ENCODE measurements around the gene SASH1.

The SASH1 gene

DNA sequence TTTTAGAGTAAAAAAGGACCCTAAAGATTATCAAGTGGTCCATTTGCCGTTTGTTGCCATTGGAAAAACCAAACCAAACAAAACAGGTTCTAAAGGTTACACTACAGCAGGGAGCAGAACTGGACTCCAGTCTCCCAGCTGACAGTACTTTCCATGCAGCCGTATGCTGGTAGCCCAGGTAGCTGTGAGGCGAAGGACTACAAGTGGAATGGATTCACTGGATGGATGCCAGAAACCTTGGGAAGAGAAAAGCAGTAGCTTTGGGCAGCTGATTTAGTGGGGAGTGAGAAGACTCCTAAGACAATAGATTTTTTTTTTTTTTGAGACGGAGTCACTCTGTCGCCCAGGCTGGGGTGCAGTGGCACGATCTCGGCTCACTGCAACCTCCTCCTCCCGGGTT is 88.3 kb downstream of the SASH1 start:
- in situ Hi-C loops (cut with MboI; ENCODE audit: low sequenced_read_pairs): no loop called here

DNA sequence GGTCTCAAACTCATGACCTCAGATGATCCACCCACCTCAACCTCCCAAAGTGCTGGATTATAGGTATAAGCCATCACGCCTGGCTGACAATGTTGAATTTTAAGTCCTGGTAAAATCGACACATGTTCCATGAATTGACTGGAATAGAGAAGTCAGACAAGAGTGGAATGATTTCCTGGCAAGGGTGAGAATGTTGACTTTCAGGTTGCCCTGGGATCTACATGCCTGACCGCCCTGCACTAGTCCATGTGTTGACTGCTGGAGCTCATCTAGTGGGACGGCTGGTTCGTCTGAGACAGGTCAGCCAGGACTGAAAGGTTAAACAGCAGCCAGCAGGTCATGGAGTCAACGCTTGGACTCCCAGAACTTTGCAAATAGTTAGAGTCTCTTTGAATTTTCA is 88.8 kb downstream of the SASH1 start:
- in situ Hi-C loops (cut with MboI; ENCODE audit: low sequenced_read_pairs): no loop called here

DNA sequence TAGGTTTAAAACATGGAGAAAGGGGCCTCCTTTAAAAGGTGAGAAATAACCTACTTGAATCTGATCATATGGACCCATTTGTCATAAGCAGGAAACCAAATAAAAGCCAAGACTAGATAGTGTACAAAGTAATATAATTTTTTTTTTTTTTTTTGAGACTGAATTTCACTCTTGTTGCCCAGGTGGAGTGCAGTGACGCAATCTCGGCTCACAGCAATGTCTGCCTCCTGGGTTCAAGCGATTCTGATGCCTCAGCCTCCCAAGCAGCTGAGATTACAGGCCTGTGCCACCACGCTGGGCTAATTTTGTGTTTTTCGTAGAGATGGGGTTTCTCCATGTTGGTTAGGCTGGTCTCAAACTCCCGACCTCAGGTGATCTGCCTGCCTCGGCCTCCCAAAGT is 89.2 kb downstream of the SASH1 start:
- in situ Hi-C loops (cut with MboI; ENCODE audit: low sequenced_read_pairs): no loop called here

DNA sequence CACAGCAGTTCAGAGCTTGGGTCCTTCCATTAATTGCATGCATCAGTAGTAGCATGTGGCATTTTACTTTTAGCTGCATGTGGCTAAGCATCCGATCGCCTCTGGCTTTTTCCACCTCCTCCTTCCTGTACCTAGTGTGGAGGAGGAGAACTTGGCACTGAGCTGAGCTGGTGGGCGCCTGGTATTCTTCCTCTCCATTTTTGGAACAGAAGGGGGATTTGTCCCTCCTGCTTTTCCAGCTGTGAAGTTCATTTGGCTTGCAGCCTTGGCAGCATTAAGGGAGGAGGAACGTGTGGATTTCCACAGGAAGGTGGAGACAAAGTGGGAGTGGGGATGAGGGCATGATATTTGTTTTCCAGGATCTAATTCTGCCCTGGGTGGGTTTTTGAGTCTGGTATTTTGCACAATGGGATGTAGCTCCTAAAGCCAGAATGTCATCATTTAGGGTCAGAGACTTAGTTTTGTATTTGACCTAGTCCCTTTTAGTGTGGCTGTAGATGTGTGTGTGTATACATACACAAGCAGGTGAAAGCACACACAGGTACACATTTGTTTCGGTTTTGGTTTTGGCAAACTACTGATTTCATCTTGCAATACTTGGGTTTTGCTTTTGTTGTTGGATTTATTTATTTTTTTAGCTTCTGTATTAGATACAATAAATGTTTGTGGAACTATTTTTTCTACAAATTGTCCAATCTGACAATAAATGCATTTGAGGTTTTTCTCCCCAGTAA is 90.0 kb downstream of the SASH1 start:
- in situ Hi-C loops (cut with MboI; ENCODE audit: low sequenced_read_pairs): no loop called here

DNA sequence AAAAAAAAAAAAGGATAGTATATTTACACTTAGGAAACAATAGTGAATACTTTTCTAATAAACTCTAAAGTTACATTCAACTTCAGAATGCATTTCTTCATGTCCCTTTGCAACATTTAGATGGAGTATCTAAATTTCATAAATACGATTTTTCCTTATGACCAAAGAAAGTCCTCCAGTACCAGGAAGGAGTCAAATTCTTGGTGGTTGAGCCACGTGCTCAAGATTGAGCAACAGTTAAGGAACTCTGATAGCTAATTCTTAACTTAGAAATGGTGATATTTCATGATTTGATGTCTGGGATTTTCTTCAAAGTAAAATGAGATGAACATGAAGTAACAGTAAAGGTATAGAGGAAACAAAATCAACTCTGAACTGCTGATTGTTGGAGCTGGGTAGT is 92.7 kb downstream of the SASH1 start:
- in situ Hi-C loops (cut with MboI; ENCODE audit: low sequenced_read_pairs): no loop called here

DNA sequence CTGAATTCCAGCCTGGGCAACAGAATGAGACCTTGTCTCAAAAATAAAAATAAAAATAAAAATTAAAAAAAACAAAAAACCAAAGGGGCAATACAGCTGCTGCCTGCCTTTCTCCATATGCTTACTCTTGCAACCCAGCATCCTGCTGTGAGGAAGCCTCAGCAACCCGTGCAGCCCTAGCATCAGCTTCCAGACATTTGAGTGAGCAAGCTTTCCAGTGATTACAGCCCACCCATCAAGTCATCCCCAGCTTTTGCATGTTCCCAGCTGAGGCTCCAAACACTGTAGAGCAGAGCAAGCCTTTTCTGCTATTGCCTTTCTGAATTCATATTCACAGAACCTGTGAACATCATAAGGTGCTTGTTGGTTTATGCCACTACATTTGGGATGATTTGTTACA is 93.8 kb downstream of the SASH1 start:
- in situ Hi-C loops (cut with MboI; ENCODE audit: low sequenced_read_pairs): no loop called here

DNA sequence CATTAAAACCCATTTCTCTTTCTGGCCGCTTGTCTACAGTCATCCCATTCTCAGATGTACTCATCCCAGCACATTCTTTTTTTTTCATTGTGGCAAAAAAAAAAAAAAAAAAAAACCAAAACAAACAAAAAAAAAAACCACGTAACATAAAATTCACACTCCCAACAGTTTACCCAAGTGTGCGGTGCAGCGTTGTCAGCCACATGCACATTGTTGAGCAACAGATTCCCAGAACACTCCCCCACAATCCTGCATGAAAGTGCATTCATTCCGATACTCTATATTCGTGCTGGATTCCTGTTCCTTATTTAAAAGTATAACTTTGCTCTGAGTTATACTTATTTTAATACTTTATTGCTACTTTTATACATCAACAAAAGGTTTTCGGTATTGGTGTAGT is 96.0 kb downstream of the SASH1 start:
- in situ Hi-C loops (cut with MboI; ENCODE audit: low sequenced_read_pairs): no loop called here

DNA sequence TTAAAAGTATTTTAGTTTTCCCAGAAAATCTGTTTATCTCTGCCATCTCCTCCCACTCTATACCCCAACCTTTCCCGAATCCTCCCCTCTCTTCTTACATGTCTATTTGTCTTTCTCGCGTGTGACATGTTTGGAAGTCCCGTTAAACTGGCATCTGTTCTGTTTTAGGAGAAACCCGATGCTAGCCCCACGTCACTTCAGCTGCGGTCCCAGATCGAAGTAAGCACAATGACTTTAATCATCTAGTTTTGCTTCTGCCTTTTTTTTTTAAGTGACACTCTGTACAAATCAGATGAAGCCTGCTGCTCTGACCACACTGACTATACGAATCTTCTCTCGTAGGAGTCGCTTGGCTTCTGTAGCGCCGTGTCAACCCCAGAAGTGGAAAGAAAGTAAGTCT is 97.4 kb downstream of the SASH1 start:
- in situ Hi-C loops (cut with MboI; ENCODE audit: low sequenced_read_pairs): no loop called here

DNA sequence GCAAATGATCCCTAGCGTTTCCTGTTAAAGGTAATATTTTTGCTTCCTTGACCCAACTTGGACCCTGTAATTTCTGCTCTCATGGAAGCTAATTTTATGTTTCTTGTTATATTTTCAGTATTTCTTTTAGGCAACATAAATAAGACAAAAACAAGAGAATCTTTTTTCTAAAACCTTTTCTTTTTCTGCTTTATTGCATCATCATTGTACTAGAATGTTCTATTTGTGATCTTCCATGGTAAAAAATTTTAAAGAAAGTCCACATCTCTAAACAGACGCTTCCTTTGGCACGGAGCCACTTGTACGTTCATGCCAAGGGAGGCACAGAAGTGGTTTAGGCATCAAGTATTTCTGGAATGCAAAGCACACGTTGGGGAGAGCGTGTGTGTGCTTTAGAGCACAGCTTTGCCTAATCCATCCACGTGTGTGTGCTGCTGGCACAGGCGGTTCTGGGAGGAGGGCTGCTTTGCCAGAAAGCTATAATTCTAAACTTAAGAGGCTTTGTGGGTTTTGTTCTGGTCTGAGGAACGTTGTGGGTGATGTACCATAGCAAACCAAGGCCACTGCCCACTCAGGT is 98.3 kb downstream of the SASH1 start:
- in situ Hi-C loops (cut with MboI; ENCODE audit: low sequenced_read_pairs): no loop called here

DNA sequence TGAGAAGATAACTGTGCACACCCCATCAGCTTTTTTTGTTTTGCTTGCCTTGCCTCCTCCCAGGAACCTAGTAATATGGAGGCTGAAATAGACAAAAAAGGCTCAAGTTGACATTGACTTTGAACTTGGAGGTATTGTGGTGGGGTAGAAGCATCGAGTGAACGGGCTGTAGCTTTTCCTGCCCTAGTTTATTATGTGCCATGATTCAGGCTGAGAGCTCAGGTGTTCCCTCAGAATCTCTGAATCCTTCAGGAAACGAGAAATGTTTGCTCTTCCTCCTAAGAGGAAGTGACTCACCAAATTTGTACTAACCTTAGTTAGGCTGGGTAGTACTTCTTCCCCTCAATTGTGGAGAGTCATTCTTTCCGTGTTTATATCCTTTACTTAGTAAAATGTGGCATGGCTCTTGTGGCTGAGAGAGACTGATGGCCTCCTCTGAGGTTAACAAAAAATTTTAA is 98.8 kb downstream of the SASH1 start:
- in situ Hi-C loops (cut with MboI; ENCODE audit: low sequenced_read_pairs): no loop called here

DNA sequence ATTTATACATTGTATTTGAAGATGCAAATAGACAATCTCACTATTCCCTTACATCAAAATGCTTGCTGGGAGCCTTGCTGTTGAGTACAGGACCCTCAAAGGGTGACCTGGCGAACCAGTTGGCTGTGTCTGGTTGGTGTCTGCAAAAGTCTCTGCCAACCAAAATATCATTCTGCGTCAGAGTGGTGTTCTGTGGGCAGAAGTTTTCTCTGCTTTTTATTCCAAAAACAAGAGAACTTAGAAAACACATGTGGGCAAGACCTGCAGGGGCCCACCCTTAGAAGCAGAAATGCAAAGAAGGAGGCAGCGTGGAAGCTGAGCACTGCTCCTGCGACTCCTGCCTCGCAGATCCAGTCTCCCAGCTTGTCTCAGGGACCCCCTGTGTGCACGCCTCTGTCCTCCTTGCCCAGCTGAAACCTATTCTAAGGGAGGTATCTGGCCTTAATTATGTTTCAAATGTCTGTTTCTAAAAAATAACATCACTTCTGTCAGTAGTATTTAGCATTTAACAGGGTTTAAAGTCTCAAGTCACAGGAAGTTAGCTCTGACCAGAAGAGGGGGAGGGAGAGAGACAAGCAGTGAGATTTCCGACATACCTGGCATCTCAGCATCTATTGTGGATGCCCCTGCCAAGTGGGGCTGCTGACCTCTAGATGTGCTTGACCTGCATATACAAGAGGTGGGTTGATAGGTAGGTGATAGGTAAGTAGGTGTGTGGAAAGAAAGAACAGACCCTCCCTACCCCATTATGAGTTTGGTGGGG is 101.3 kb downstream of the SASH1 start:
- in situ Hi-C loops (cut with MboI; ENCODE audit: low sequenced_read_pairs): no loop called here

DNA sequence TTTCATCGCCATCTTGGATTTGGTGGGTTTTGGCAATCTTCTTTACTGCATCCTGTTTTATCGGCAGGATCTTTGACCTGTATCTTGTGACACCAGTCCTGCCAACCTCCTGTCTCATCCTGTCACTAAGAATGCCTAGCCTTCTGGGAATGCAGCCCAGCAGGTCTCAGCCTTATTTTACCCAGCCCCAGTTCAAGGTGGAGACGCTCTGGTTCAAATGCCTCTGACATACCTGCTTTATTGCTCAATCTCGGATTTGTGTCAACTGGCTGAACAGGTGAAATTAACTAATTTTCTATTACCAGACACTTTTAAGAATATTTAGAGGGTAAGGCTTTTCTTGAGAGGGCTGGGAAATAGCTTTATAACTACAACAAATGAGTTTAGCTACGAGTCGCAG is 102.5 kb downstream of the SASH1 start:
- in situ Hi-C loops (cut with MboI; ENCODE audit: low sequenced_read_pairs): no loop called here

DNA sequence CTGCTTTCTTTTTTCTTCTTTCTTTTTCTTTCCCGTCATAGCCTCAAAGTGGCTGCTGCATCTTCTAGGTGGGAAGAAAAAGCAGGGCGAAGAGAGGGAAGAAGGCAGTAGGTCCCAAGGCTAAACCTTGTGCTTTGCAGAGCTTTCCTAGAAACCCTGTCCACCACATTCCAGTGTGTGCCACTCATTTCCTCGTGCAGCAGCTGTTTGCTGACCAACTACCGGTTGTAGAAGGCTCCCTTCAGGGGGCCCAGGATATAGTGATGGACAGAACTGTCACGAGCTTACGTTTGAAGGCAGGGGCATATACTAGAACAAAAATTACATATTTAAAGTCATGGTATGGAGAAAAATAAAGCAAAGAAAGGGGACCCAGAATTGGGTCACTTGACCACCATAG is 103.0 kb downstream of the SASH1 start:
- in situ Hi-C loops (cut with MboI; ENCODE audit: low sequenced_read_pairs): no loop called here

DNA sequence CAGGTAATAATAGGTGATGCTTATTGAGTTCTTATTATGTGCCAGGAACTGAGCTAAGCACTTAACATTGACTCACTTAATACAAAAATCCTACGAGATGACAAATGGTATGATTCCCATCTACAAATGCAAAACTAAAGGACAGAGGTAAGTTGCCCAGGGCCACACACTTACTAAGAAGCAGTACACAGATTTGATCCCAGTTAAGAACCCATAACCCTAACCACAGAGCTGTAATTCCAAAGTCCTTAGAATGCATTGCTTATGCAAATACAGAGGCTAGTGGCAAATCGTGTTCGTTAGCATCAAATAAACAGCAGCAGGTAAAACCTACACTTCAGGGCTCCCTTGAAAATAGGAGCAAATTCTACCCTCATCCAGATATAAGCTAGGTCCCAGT is 104.0 kb downstream of the SASH1 start:
- in situ Hi-C loops (cut with MboI; ENCODE audit: low sequenced_read_pairs): no loop called here

DNA sequence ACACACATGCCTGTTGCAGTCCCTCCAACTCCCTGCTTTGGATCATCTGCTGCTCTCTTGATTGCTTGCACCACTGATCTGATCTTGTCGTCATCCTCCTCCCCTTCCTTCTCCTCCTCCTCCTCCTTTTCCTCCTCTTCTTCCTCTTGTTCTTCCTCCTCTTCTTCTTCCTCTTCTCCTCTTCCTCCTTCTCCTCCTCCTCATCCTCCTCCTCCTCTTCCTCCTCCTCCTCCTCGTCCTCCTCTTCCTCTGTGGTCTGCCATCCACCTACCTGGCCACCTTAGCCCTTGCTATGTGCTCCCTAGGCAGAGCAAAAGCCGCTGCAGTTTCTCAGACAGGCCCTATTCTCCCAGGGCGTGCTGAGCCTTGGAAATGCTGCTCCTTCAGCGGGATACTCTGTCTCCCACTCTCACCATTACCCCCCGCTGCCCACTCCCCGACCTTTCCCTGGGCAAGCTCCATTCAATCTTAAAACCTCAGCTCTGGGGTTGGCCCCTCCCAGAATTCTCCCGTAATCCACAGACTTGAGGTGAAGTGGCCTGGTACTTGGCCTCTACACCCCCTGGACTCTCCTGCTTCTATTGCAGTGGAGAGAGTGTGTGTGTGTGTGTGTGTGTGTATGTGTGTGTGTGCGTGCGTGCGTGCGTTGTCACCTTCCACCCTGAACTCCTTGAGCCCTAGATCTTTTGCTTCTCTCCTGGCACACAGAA is 105.0 kb downstream of the SASH1 start:
- in situ Hi-C loops (cut with MboI; ENCODE audit: low sequenced_read_pairs): no loop called here

DNA sequence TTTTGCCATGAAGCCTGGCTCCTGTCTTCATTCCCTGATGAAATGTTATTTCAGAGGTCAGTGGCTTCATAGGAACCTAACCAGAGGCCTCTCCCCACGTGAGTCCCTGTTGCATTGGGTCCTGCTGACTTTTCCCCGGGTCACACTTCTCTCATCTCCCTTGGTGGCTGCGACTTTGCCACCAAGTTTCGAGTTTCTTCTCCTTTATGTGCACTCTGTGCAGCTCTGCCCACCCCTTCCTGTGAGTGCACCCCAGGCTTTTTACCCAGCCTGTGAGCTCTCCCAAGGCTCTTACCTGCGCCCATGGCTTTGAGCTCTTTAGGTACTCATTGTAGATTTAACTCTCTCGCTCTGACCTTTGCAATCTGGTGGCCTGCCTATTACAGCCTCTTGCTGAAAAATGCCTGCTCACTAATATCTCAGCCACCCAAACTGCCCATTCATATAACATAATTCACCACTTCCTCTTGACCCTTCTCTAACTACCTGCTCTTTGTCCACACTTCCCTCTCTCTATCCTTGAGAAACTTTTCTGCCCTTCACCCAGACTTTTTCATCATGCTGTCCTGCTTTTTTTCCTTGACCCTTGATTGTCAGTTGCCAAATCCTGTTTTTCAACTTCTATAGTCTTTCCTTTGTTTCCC is 105.9 kb downstream of the SASH1 start:
- in situ Hi-C loops (cut with MboI; ENCODE audit: low sequenced_read_pairs): no loop called here

DNA sequence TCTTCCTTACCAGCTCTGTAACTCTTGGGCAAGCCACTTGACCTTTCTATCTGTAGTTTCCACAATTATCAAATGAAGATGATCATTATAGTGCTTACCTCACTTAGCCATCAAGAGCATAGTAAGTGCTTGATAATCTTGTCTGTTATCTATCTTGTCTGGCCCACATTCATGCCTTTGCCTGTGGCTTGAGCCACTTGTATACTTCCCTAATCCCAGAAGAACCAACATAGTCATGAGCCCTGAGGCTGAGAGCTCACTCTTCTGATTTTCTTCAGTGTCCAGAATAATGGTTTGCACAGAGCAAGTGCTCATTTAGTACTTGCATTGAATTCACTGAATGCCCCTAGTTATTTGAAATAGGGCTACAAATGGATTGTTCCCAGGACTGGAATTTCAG is 108.2 kb downstream of the SASH1 start:
- in situ Hi-C loops (cut with MboI; ENCODE audit: low sequenced_read_pairs): no loop called here

DNA sequence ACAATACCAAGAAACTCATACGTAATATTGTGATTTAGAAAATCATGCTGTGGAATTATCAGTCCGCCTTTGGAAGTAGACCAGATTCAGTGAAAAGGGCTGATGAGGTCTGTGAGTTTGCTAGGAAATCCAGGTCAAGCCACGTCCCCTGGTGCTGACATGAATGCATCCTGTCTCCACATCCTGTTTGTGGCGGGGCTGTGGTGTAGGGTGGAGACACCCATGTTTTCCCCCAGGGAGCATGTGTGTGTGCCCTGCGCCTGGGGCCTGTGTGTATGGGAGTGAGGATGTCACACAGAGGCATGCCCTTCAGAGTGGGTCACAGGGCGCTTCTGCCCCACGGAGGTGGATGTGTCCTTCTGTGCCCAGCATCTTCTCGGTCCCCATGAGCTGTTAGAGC is 109.1 kb downstream of the SASH1 start:
- in situ Hi-C loops (cut with MboI; ENCODE audit: low sequenced_read_pairs): no loop called here

DNA sequence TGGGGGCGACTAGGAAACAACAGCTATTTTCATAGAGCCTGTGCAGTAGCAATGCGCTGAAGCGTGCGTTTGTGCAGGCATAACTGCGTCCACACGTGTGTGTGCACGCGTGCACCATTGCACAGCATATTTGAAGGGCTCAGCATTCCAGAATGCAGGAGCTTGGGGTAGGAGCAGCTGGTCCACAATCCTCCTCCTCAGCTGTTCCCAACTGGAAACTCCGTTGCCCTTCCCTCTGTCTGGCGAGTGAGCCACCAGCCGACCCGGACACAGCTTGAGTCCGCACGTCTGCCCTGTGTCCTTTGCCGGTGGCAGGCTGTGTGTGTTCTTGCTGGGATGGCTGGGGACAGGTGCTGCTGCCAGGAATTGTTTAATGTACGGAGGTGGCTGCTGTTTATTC is 110.2 kb downstream of the SASH1 start:
- in situ Hi-C loops (cut with MboI; ENCODE audit: low sequenced_read_pairs): no loop called here

DNA sequence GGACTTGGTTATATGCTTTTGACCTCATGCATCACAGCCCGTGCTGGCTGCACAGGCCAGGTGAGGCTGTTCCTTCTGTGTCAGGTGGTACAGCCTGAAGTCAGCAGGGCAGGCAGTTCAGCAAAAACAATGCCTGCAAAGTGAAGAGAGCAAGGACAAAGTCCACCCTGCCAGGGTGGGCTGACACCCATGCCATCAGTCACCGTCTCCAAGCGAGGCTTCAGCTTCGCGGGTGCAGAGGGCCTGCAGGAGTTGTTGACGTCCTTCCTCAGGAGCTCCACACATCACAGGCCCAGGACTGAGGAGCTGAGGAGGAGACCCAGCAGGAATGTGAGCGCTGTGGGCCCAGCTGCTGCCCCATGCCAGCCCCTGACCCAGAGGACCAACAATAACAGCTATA is 111.3 kb downstream of the SASH1 start:
- in situ Hi-C loops (cut with MboI; ENCODE audit: low sequenced_read_pairs): no loop called here

DNA sequence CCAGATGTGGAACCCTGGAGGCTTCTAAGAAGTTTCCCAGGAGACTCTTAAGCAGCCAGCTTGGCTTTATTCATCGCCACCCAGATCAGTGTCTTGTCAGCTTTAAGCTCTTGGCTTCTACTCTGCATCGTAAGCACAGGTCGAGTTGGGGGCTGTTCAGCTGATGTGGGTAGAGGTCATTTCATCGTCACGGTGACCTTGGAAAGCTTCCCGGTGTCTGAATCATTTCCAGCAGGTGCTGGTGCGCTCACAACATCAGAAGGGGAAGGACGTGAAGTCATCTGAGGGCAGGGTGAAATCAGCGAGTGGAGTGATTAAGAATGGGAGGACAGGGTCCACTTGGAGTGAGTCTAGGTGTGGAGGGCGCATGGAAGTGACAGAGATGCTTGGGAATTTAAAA is 112.6 kb downstream of the SASH1 start:
- in situ Hi-C loops (cut with MboI; ENCODE audit: low sequenced_read_pairs): no loop called here
